Gastroesophageal sphincter (tissue), 3 donors: ENCODE results near the gene BICC1.

Experiments used
- CTCF ChIP-seq, 4 experiments: fragments of 200-600 bp in 2 of 4; fragments of 450-650 bp in 2 of 4; sonication (generic) in 1 of 4; IDR thresholded peaks; one replicate each; pipeline ENCODE4 v1.5.1; 2017 to 2019; ENCODE audit warnings: antibody characterized with exemption in 4 of 4, mild to moderate bottlenecking in 2 of 4, moderate library complexity in 2 of 4
- EP300 ChIP-seq: sonication (generic); formaldehyde crosslinking; IDR thresholded peaks from one replicate; pipeline ENCODE4 v1.6.1; 2017; ENCODE audit warnings: antibody characterized with exemption, mild to moderate bottlenecking
- POLR2AphosphoS5 ChIP-seq: sonication (generic); formaldehyde crosslinking; IDR thresholded peaks from one replicate; pipeline ENCODE4 v1.6.1; 2017; ENCODE audit warnings: antibody characterized with exemption

DNA sequence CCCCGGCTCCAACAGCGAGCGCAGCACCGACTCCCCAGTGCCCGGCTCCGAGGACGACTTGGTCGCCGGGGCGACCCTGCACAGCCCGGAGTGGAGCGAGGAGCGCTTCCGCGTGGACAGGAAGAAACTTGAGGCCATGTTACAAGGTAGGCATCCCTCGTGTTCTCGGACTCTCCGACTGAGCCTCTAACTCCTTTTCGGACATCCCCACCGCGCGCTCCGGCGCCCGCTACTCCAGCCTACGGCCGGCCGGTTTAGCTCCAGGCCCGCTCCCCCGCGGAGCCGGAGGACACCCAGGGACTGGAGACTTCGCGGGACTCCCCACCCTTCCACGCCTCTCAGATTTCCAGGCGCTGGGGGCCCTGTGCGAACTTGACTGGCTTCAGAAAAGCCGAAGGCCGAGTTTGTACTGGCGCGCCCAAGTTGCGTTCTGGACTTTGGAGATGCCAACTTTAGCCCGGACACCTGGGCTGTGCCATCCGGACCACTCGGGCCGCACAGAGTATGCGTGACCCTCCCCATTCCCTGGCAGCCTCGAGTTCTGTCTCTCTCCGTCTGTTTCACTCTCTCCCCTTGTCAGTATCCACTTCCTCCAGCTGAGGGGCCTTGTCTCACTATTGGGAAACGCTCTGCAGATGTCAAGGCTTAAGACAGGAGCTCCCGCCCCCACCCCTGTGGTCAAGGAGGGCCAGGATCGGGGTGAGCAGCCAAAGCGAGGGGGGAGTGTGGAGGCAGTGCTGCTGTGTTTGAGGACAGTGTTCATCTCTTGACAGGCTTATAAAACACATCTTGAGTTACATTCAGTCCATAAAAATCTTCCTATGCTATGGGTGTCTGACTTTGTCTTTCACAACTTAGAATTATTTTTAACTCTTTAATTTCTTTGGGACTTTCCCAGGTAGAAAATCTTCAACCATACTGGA lies 777 bp downstream of the BICC1 start:
- TF ChIP-seq CTCF (IDR thresholded peaks at IDR 0.05) = peak in 1 of 4 experiments; percentile 17
- no peak for TF ChIP-seq EP300
- peak; percentile 50 for TF ChIP-seq POLR2AphosphoS5
